Activated CD8-positive, alpha-beta memory T cell treated with anti-CD3 and anti-CD28 coated beads, Interleukin-2, amount 50 U/mL, for 1 hour (primary cell): Measurements from ENCODE around the gene TRMT10C.
A peak's percentile ranks its signal among the peaks of the same experiment; 100 is the strongest.
"Not testable (repeated sequence)": the region's sequence is repeated elsewhere in the genome, so short reads cannot be mapped to it uniquely, and the experiment has no call there.

Experiments
- DNase-seq: peaks from one replicate; pipeline ENCODE4 v3.0.0-alpha.2; 2020; ENCODE audit errors: extremely low read depth

The TRMT10C gene

DNA sequence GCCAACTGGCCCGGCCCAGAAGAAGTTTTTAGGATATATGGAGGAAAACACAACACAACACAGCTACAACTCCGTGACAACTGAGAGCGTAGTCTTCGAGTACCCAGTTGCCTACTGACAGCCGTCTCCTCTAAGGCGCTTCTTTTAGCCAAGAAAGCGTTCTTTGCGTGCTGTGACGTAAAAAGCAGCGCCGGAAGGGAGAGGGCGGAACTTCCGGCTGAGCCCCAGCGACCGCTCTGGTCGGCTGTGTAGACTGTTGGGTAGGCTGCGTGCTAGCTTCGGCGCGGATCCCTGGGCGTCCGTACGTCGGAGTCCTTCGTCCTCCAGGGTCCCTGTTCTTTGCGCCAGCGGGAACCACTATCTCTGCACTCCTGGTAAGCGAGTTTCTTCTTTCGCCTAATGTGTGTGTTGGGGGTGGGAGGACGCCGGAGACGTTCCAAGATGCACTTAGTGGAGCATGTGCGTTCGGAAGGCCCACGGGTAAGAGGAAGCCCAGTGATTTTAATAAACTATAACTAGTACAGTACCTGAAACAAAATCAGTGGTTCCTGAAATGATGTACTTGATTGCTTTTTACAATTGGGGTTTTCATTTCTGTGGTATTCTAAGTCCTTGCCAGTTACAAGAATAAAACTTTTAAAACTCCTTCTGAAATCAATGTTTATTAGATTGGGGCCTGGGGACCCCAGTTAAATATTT is at the start of gene TRMT10C:
Gene TRMT10C, plus strand, starts transcription at position 239 of the 699 bp plus-strand sequence. CDS start 2,914 bp downstream, outside the sequence.
- DNase-seq = peak; percentile 75

DNA sequence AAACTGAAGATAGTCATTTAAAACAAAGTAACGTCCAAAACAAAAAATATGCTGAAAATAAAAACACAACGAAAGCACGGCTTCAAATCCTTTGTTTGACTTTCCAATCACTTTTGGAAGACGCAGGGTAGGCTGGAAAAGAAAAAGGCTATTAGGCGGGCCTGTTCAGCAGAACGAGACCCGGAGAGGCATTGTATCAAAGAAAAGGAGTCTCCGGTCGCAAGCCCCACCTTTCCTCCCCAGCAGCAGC is 49.3 kb upstream of the TRMT10C start:
- DNase-seq = no peak

DNA sequence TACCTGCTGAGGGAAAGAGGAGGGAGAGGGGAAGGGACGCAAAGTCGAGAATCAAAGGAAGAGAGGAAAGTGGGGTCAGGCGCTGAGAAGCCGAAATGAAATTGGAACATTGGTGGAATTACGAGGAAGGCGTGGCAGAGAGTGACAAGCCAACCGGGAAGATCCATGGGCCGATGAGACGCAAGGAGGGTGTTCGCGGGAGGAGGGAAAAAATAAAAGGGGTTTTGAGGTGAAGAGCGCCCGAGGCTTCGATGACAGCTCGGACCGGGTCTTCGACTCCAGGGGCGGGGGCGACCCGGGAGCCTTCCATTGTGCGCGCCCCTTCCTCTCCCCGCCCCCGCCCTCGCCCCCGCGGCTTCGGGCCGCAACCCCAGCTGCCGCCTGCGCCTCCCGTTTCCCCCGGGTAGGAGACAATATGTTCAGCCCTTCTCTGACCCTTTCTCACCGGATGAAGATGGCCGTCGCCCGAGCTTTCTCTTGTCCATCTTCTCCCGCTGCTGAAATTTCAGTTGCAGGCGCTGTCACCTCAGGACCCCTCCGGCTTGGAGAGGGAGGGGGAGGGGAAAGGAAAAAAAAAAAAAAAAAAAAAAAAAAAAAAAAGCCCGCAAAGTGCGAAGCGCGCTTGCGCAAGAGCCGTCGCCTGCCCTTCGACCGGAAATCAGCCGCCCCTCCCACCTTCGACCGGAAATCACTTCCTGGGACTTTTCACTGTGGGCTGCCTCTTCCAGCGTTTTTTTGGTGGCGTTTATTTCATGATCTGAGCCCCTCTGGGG is 48.8 kb upstream of the TRMT10C start, which contains the start of gene SENP7:
Gene SENP7, minus strand, starts transcription at position 567 of the 773 bp plus-strand sequence. Its CDS starts 82 bp downstream, at position 485.
- DNase-seq = peak; percentile 22

DNA sequence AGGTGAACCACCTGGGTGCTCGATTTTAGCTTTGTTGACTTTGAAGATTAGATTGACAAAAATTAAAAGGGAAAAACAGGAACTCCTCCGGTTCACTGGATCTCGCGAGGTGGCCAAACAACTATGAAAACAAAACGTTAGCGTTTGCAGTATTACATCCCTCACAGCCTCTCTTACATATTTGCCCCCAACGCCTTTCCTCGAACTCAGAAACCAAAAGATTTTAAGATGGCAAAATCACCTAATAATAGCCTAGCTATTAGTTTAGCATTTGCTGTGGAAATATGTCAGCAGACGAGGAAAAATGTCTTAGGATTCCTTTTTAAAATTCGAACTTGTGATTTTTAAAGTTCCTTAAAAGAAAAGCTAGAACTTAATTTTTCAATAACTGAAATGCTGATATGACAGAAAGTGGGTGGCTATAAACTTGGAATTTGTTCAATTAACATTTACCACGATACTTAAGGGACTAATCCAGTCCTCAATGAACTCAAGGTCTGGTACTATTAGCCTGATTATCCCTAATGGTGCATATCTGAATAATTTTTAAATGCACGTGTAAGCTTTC is 48.2 kb upstream of the TRMT10C start:
- DNase-seq = no peak

DNA sequence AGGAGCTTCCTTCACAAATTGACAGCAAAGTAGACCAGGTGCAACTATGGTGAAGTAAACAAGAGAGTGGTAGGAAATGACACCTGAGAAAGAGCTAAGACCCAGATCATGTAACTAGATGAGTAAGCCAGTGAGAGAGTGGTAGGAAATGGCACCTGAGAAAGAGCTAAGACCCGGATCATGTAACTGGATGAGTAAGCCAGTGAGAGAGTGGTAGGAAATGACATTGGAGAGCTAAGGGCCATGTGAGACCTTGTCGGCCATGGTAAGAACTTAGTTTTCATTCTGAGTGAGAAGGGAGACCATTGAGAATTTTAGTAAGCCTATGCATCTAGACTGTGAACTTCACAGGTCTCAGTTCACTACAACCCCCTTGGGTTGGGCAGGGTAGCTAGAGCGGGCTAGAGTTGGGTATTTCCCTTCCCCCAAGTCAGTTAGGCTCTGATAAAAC is 43.2 kb upstream of the TRMT10C start:
- peak; percentile 12 for DNase-seq

DNA sequence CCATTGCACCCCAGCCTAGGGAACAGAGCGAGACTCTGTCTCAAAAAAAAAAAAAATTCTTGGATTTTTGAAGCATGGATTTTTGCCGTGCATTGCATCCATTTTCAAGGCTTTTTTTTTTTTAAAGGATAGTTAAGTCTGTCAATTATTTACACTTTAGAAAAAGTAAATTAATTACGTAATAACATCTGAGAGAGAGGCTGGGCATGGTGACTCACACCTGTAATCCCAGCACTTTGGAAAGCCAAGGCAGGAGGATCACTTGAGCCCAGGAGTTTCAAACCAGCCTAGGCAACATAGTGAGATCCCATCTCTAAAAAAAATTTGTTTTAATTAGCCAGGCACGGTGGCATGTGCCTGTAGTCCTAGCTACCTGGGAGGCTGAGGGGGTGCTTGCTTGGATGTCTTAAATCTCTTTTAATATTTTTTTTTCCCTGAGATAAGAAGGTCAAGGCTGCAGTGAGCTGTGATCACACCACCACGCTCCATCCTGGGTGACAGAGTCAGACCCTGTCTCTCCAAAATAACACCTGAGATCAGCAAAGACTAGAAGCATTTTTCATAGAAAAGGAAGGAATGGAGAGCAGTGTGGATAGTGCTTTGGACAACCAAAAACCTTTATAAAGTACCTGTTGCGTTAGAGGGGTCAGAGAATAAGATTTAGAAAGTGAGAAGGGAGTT is 41.8 kb upstream of the TRMT10C start:
- DNase-seq = no peak

DNA sequence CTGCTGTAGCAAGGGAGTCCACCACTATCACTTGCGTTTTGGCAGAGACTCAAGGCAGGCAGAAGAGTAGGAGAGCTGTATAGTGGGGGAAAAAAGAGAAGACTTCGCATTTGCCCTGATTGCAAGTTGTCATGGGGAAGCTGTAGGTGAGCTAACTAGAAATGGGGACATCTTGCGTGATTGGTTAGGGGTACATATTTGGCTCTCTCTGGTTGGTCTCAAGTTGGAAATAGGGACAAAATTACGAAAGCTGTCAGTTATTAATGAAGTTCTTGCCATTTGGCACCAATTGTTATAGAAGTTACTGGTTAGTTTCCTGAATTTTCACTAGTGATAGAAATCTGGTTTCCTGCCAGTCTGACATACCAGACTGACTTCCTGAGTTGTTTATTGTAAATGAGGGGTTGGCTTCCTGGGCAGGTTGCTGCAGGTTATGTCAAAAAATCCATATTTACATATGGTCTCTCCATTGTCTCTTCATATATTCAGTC is 40.4 kb upstream of the TRMT10C start:
- DNase-seq = peak; percentile 13

DNA sequence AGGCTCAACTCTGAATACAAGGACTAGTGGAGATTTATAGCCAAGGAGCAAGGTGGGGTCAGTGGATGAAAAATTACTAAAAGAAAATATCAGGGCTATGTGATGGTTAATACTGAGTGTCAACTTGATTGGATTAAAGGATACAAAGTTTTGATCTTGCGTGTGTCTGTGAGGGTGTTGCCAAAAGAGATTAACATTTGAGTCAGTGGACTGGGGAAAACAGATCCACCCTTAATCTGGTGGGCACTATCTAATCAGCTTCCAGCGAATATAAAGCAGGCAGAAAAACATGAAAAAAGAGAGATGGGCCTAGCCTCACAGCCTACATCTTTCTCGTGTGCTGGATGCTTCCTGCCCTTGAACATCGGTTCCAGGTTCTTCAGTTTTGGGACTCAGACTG is 34.2 kb upstream of the TRMT10C start:
- no peak for DNase-seq

DNA sequence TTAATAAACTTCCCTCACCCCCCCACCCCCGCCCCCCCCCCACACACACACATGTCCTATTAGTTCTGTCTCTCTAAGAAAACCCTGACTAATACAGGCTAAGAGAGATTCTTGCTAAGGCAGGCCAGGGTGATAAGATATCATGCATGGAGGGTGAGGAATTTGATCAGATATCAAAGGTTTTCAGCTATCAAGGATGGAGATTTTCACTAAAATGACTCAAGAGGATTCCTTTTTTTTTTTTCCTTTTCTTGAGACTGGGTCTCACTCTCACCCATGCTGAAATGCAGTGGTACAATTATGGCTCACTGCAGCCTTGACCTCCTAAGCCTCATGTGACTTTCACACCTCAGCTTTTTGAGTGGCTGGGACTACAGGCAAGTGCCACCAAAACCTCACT is 33.8 kb upstream of the TRMT10C start:
- no peak for DNase-seq

DNA sequence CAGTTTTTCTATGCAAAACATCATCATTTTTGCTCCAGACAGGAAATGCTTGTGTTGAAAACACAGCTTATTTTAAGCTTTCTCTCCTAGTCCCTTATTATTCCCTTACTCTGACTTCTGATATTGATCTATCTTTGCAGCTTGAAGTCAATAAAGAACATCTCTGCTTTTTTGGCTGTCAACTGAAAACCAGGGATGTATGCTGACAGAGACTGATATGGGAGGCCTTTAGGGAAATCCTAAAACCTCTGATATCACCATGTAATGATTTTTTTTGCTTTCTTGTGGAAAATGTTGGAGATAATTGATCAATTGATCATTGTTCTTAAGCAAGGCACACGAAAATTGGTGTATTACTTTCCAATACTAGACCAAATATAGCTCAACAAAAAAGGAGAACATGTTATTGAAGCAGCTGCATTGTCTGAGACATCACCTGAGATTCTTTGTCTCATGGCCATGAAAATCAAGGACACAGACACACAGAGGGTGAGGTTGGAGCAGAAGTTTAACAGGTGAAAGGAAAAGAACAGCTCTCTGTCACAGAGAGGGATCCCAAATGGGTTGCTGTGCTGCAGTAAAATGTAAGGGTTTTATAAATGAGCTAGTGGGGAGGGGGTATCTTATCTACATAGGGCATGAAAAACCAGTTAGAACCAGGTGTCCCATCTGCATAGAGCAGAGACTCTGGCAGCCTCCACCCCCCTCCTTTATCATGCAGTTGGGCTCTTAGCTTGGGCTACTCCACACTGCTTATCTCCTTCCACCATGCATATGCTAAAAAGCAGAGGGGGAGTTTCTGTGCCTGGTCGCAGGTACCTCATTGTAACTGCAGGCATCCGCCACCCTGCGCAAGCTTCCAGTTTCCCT is 31.6 kb upstream of the TRMT10C start:
- no peak for DNase-seq

DNA sequence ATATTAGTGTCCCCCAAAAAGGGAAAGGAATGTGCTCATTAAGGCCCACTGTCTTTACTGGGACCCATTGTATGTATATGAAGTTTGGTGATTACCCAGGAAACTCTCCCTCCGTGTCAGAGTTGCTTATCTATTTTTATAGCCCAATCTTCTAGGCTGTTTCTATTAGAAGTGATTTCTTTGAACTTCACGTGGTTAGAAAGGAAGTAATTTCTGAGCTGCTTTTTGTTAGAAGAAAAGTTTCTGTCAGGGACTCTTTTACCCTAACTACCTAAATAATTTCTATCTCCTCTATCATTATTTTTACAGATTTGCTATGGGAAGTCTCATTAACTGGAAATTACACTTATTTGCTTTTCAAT is 31.0 kb upstream of the TRMT10C start:
- DNase-seq = no peak

DNA sequence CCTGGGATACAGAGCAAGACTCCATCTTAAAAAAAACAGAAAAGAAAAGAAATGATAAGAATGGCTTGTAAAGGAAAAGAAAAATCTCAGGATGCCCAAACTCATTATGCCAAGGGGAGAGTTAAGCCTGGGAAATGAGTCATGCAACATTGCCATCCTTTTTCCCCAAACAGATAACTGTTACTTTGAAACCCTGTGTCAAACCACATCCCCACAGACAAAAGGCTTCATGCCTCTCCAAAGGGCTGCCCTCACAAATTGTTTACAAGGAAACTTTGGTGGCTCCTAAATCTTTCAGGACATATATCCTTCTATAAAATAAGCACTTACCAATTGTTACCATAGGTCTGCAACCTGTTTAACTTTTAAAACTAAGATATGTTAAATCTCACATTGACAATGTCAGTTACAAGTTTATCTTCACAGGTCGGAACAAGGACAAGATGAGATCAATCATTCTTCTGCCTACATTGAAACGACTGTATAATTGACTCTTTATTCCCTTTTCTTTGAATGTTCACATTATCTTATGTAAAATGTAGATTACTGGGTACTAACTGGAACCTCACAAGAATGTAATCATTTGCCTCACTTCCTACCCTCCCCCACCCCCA is 30.1 kb upstream of the TRMT10C start:
- no peak for DNase-seq

DNA sequence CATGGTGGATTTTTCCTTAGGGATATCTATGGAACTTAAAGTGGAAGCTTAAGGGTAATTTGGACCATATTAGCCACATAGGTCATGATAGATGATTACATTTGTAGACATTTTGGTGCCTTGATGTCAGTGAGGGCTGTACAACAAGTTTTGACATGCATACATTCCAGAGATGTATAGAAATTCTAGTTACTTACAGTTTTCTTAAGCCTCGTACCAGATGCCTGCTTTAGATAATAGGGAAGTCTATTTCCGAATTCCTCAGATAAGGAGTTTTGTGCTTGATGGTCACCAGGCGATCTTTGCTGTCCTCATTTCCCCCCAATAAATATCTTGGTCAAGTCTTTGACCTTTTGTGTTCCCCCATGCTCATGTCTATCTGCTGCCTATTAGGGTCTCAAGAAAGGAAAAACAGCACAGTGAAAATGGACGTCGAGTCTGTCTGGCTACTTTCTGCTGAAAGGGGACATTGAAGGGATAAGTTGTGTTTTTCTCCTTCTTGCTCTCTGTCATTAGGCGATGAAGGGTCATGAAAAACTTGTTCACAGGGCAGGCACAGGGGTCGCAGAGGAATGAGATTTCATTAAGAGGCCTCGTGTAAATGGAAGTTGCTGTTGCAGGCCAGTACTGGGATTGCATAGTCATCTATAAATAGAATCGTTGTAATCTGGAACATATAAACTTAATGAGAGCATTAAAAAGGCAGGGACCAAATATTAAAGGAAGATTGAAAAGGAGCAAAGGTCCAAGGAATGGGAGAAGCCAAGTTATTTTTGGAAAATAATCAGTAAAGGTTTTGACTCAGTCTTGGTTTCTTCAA is 28.7 kb upstream of the TRMT10C start:
- DNase-seq = no peak

DNA sequence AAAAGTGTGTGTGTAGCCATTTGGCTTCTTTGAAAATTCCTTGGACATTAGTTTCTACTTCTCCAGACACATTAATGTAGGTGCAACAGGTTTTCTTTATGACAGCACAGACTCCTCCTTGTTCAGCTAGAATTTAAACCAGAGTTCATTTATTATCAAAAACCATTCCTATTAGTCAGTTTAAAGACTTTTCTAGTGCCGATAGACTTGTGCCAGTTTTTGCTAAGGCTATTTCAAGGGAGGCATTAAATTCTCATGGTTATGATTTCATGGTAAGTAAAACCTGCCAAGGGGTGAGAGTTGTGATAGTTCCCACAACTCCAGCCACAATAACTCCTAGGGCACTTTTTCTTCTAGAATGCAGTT is 28.1 kb upstream of the TRMT10C start:
- no peak for DNase-seq

DNA sequence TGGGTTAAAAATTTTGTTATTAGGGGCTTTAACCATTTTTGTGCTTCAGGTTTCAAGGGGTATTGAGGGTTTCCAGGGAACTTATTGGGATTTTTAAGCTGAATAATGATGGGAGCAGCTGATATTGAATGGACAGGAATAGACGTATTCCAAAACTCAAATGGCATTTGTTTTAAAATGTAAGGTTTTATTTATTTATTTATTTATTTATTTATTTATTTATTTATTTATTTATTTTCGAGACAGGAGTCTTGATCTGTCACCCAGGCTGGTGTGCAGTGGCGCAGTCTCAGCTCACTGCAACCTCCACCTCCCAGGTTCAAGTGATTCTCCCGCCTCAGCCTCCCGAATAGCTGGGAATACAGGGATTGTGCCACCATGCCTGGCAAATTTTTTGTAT is 26.4 kb upstream of the TRMT10C start:
- DNase-seq = no peak

DNA sequence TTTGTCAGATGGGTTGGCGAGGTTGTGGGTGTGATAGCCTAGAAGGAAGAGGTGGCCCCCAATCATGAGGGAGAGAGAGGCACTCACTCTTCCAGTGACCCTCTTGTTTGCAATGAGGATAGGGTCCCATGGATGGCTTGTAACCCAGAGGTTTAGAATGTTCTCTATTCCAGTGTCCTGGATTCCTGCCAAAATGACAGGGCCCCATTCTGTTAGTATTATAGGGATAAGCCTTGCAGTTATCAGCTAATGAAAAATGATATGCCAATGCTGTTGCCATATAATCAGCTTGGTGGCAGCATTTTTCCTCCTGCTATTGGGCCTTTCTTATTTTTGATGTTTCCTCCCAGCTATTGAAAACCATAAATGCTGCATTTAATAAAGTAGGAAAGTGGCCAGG is 25.4 kb upstream of the TRMT10C start:
- no peak for DNase-seq

DNA sequence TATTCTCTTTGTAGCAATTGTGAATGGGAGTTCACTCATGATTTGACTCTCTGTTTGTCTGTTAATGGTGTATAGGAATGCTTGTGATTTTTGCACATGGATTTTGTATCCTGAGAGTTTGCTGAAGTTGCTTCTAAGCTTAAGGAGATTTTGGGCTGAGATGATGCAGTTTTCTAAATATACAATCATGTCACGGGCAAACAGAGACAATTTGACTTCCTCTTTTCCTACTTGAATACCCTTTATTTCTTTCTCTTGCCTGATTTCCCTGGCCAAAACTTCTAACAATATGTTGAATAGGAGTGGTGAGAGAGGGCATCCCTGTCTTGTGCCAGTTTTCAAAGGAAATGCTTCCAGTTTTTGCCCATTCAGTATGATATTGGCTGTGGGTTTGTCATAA is 24.7 kb upstream of the TRMT10C start:
- not testable (repeated sequence) for DNase-seq

DNA sequence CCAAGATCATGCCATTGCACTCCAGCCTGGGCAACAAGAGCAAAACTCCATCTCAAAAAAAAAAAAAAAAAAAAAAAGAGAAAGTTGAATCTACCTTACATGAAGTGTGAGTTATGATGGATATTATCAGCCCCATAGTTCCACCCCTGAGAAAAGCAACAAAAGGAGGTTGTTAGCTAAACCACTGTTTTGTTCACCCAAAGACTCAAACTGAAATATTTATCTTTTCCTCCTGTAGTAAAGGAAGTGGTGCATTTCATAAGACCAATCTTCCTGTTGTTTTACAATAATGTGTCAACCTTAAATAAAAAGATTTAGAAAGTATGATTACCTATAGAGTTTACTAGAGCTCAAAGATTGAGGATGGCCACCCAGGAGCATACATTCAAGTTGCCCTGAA is 18.7 kb upstream of the TRMT10C start:
- DNase-seq = no peak

DNA sequence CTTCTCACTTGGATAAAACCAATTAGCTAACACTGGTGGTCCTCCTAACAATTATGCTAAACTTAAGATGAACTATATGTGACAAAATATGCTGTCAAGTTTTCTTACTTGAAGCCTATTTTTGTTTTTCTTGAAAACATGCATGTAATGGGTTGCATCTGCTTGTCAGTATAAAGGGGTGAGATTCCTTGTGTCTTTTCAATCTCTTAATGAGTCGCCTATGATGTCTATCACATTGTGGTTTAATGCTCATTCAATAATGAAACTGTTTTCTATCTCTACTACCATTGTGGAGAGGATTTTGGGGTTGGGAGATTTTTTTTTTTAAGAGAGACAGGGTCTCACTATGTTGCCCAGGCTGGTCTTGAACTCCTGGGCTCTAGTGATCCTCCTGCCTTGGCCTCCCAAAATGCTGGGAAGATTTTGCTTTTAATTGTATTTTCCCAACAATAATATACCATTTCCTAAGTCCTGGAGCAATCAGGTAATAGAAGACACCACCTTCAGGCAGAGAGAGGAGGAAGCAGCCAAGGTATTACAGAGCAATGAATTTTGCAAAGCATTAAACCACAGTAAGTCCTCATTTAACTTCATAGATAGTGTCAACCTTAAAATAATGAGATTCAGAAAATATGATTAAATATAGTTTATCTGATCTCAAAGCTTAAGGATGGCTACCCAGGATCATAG is 17.4 kb upstream of the TRMT10C start:
- no peak for DNase-seq
